SH-SY5Y (cell line): ENCODE data around the gene GARRE1.

Source experiments
- GATA2 ChIP-seq: IDR thresholded peaks from 2 replicates; pipeline ENCODE4 v1.6.1; 2011; ENCODE audit warnings: mild to moderate bottlenecking, low read depth, low read length
- GATA3 ChIP-seq: IDR thresholded peaks from 2 replicates; pipeline ENCODE4 v1.6.1; 2011; ENCODE audit warnings: low read depth, mild to moderate bottlenecking, low read length, moderate library complexity

- no peak for TF ChIP-seq GATA3
- peak; percentile 29; the same call in 1 of the 2 replicates for TF ChIP-seq GATA2
These were observed 1.2 kb downstream of the GARRE1 start for GRCh38 chr19:34255546-34255945.
